Measurements from ENCODE around the gene KRT76. TPM values are rescaled to one million over a fixed set of nuclear protein-coding genes. Genes with fewer than 3 reads are reported as not detected.

KRT76 gene
- total and polyA plus RNA-seq, 2 experiments from 2014 or later, result not detected

DNA sequence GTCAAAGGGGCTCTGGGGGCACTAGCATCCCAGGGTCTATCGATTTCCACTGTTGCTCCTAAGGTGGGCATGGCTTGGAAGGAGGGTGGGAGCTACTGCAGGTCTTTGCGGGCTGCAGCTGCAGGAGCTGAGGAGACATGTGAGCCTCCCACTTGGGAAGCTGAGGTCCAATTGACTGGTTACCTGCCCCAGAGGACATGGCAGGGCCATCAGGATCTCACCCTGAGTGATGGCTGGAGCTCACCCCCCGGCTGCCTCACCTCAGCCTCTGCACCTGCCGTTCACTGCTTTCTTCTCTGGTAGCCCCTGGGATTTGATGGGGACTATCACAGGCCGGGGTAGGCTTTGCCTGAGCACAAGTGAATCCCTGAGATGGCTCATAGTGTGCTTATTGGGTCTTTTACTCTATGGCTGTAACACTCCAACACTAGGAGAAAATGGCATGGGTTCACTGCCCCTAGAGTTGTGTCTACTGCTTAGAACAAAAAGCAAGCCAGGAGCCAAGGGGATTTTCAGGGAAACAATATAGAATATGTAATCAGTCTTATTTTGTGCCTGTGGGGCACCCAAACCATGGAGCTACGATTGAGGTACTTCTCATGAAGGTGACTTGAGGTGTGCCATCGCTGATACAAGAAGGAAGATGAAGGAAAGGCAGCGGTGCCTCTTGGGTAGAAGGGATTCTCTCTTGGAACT is 40.0 kb upstream of the KRT76 start:
- no peak for DNase-seq (ENCODE audit: low spot score)
- H3K27ac Mint-ChIP-seq, result no peak overlapping the region
- Histone ChIP-seq H3K36me3 (ENCODE audit: insufficient read depth) (no peaks in the 10 kb centered on the region), H3K4me3 (no peak overlapping the region), H2AFZ (no peak overlapping the region), H3K79me2 (replicated peaks; ENCODE audit: insufficient read depth) (no peaks in the 10 kb centered on the region), H3K9me2 (ENCODE audit: insufficient read depth) (no peaks in the 10 kb centered on the region), H3K4me1 (ENCODE audit: insufficient read depth) (no peaks in the 10 kb centered on the region), H3K4me2 (no peak overlapping the region), H3F3A (replicated peaks; ENCODE audit: low read depth) (no peaks in the 10 kb centered on the region), H3K27me3 (ENCODE audit: insufficient read depth) (no peaks in the 10 kb centered on the region), H4K20me1 (replicated peaks; ENCODE audit: insufficient read depth) (no peaks in the 10 kb centered on the region), H3K27ac (ENCODE audit: low read depth) (no peak overlapping the region)
- peaks cover 4% of the 10 kb centered on the region for H3K27me3 Mint-ChIP-seq (ENCODE audit: insufficient read depth, low read depth, poor library complexity)
- no peaks in the 10 kb centered on the region for H3K4me1 Mint-ChIP-seq
- H3K36me3 Mint-ChIP-seq (ENCODE audit: low read depth), result no peaks in the 10 kb centered on the region
- no peaks in the 10 kb centered on the region for H3K9me3 Mint-ChIP-seq
- no peak overlapping the region for H3K4me3 Mint-ChIP-seq
- TF ChIP-seq EZH2phosphoT487 (IDR thresholded peaks at IDR 0.05; ENCODE audit: unreplicated experiment) (no peak), STAT1 (IDR thresholded peaks at IDR 0.05; ENCODE audit: unreplicated experiment) (no peak), EZH2 (IDR thresholded peaks at IDR 0.05; ENCODE audit: low read depth, unreplicated experiment) (no peak), ZNF114 (CRISPR knock-in tag; IDR thresholded peaks at IDR 0.05) (no peak), ETS1 (IDR thresholded peaks at IDR 0.05) (no peak), POLR2AphosphoS5 (IDR thresholded peaks at IDR 0.05; ENCODE audit: low read depth) (no peak), JUNB (IDR thresholded peaks at IDR 0.05; ENCODE audit: unreplicated experiment) (no peak), NANOG (IDR thresholded peaks at IDR 0.05; ENCODE audit: borderline replicate concordance) (no peak), CREB1 (CRISPR knock-in tag; IDR thresholded peaks at IDR 0.05; ENCODE audit: low read depth) (no peak)
- TF ChIP-seq, protein P1, sequence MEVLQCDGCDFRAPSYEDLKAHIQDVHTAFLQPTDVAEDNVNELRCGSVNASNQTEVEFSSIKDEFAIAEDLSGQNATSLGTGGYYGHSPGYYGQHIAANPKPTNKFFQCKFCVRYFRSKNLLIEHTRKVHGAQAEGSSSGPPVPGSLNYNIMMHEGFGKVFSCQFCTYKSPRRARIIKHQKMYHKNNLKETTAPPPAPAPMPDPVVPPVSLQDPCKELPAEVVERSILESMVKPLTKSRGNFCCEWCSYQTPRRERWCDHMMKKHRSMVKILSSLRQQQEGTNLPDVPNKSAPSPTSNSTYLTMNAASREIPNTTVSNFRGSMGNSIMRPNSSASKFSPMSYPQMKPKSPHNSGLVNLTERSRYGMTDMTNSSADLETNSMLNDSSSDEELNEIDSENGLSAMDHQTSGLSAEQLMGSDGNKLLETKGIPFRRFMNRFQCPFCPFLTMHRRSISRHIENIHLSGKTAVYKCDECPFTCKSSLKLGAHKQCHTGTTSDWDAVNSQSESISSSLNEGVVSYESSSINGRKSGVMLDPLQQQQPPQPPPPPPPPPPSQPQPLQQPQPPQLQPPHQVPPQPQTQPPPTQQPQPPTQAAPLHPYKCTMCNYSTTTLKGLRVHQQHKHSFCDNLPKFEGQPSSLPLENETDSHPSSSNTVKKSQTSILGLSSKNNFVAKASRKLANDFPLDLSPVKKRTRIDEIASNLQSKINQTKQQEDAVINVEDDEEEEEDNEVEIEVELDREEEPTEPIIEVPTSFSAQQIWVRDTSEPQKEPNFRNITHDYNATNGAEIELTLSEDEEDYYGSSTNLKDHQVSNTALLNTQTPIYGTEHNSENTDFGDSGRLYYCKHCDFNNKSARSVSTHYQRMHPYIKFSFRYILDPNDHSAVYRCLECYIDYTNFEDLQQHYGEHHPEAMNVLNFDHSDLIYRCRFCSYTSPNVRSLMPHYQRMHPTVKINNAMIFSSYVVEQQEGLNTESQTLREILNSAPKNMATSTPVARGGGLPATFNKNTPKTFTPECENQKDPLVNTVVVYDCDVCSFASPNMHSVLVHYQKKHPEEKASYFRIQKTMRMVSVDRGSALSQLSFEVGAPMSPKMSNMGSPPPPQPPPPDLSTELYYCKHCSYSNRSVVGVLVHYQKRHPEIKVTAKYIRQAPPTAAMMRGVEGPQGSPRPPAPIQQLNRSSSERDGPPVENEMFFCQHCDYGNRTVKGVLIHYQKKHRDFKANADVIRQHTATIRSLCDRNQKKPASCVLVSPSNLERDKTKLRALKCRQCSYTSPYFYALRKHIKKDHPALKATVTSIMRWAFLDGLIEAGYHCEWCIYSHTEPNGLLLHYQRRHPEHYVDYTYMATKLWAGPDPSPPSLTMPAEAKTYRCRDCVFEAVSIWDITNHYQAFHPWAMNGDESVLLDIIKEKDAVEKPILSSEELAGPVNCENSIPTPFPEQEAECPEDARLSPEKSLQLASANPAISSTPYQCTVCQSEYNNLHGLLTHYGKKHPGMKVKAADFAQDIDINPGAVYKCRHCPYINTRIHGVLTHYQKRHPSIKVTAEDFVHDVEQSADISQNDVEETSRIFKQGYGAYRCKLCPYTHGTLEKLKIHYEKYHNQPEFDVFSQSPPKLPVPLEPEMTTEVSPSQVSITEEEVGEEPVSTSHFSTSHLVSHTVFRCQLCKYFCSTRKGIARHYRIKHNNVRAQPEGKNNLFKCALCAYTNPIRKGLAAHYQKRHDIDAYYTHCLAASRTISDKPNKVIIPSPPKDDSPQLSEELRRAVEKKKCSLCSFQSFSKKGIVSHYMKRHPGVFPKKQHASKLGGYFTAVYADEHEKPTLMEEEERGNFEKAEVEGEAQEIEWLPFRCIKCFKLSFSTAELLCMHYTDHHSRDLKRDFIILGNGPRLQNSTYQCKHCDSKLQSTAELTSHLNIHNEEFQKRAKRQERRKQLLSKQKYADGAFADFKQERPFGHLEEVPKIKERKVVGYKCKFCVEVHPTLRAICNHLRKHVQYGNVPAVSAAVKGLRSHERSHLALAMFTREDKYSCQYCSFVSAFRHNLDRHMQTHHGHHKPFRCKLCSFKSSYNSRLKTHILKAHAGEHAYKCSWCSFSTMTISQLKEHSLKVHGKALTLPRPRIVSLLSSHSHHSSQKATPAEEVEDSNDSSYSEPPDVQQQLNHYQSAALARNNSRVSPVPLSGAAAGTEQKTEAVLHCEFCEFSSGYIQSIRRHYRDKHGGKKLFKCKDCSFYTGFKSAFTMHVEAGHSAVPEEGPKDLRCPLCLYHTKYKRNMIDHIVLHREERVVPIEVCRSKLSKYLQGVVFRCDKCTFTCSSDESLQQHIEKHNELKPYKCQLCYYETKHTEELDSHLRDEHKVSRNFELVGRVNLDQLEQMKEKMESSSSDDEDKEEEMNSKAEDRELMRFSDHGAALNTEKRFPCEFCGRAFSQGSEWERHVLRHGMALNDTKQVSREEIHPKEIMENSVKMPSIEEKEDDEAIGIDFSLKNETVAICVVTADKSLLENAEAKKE (CRISPR knock-in tag; IDR thresholded peaks at IDR 0.05), result no peak
- TF ChIP-seq, protein P2, sequence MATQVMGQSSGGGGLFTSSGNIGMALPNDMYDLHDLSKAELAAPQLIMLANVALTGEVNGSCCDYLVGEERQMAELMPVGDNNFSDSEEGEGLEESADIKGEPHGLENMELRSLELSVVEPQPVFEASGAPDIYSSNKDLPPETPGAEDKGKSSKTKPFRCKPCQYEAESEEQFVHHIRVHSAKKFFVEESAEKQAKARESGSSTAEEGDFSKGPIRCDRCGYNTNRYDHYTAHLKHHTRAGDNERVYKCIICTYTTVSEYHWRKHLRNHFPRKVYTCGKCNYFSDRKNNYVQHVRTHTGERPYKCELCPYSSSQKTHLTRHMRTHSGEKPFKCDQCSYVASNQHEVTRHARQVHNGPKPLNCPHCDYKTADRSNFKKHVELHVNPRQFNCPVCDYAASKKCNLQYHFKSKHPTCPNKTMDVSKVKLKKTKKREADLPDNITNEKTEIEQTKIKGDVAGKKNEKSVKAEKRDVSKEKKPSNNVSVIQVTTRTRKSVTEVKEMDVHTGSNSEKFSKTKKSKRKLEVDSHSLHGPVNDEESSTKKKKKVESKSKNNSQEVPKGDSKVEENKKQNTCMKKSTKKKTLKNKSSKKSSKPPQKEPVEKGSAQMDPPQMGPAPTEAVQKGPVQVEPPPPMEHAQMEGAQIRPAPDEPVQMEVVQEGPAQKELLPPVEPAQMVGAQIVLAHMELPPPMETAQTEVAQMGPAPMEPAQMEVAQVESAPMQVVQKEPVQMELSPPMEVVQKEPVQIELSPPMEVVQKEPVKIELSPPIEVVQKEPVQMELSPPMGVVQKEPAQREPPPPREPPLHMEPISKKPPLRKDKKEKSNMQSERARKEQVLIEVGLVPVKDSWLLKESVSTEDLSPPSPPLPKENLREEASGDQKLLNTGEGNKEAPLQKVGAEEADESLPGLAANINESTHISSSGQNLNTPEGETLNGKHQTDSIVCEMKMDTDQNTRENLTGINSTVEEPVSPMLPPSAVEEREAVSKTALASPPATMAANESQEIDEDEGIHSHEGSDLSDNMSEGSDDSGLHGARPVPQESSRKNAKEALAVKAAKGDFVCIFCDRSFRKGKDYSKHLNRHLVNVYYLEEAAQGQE (IDR thresholded peaks at IDR 0.05; ENCODE audit: unreplicated experiment), result no peak
- no peak for ATAC-seq

All from GM23338 (cell line).